Raji (cell line): Measurements from ENCODE around the gene KIFBP.

Source experiments
- POLR2A ChIP-seq: IDR thresholded peaks from 2 replicates; pipeline ENCODE4 v1.6.1; 2011; ENCODE audit warnings: low read depth, low read length, control low read depth; ENCODE audit not compliant: insufficient read depth

KIFBP gene

GRCh38 chr10:69062901-69063300 is 74.3 kb downstream of the KIFBP start:
- no peak for TF ChIP-seq POLR2A

- TF ChIP-seq POLR2A, result no peak
These were observed 76.2 kb downstream of the KIFBP start for GRCh38 chr10:69064762-69065328.

DNA sequence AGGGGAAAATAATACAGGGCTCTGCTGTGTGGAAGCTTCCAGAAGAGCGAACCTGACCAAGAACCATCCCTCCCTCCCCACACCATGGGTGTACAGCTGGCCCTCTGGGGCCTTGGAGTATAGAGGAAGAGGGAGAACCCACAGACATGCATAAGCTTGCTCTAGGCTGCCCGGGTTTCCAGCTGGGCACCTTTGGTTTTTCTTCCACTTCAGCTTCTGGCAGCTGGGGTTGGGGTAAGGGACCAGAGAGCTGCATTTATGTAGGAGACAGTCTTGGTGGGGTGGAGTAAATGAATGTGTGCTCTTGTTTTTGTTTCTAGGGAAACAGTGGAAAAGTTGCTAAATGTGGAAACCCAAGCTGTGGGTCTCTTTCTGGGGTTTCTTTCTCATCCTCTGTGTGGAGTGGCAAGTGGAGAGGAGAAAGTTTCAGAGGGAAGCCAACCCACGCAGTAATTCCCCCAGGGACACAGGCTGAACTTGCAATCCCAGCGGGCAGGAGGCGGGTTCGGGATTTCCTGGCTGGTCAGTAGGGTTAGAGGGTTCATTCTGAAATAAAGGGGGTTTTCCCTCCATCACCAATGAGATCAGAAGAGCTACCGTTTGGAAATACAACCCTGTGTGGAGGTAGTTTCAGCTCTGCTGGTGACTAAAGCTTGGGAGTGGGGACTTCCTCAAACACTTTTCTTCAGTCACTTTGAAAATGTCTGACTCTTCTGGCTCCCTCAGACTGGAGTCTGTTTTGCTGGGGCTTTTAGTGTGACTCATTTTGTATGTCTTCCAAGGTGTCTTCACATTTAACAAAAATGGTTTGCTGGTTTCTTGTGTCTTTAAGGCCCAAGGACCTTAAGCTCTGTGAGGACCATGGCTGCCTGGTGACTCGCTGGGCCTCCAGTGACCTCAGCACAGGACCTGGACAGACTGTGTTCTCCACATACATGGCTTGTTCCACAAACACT is 77.1 kb downstream of the KIFBP start:
- no peak for TF ChIP-seq POLR2A
